ENCODE results near the gene BRSK2.
A peak's percentile ranks its signal among the peaks of the same experiment; 100 is the strongest.

BRSK2 gene

GRCh38 chr11:1377231-1377780, 12.4 kb upstream of the BRSK2 start:
- DNase-seq = no peak

GRCh38 chr11:1381793-1382425, 7.8 kb upstream of the BRSK2 start:
- DNase-seq = no peak

GRCh38 chr11:1382429-1382828, 7.3 kb upstream of the BRSK2 start:
- no peak for DNase-seq

GRCh38 chr11:1382831-1383607, 6.7 kb upstream of the BRSK2 start:
- DNase-seq = no peak

- no peak for DNase-seq
Observed at GRCh38 chr11:1384199-1384970, 5.3 kb upstream of the BRSK2 start.

GRCh38 chr11:1387521-1387920, 2.2 kb upstream of the BRSK2 start:
- DNase-seq = no peak

- no peak for DNase-seq
Observed at GRCh38 chr11:1387961-1388762, 1.6 kb upstream of the BRSK2 start.

GRCh38 chr11:1388763-1389102, 1.0 kb upstream of the BRSK2 start:
- DNase-seq = no peak

GRCh38 chr11:1389103-1389931, 417 bp upstream of the BRSK2 start:
- DNase-seq = peak; percentile 93

GRCh38 chr11:1390569-1391164, 933 bp downstream of the BRSK2 start:
- no peak for DNase-seq

- DNase-seq = no peak
Observed at GRCh38 chr11:1391165-1392075, 1.7 kb downstream of the BRSK2 start.

GRCh38 chr11:1392111-1392510, 2.4 kb downstream of the BRSK2 start:
- DNase-seq = no peak

GRCh38 chr11:1392561-1392960, 2.8 kb downstream of the BRSK2 start:
- DNase-seq = no peak

- DNase-seq = no peak
Observed at GRCh38 chr11:1393038-1393710, 3.4 kb downstream of the BRSK2 start.

- no peak for DNase-seq
Observed at GRCh38 chr11:1394936-1395772, 5.4 kb downstream of the BRSK2 start.

GRCh38 chr11:1395773-1396374, 6.1 kb downstream of the BRSK2 start:
- no peak for DNase-seq

GRCh38 chr11:1396375-1396841, 6.7 kb downstream of the BRSK2 start:
- DNase-seq = no peak

Data from kidney glomerular epithelial cell (primary cell).